D721Med (cell line): ENCODE results near the gene DDIAS.
A peak's percentile ranks its signal among the peaks of the same experiment; 100 is the strongest.

Source experiments
- DNase-seq: peaks from one replicate; pipeline ENCODE4 v3.0.0; 2011; ENCODE audit warnings: low spot score; ENCODE audit not compliant: insufficient read length
- FAIRE-seq: peaks from 2 replicates; lab custom pipeline; 2011; peaks lifted over from hg19 to GRCh38; lab: Jason Lieb, UNC
- TF ChIP-seq, protein P1 (sequence below): IDR thresholded peaks from 2 replicates; pipeline ENCODE4 v1.5.1; 2012; ENCODE audit warnings: mild to moderate bottlenecking, control low read depth; ENCODE audit not compliant: insufficient read depth; ENCODE audit errors: missing control alignments

The DDIAS gene

GRCh38 chr11:82898241-82898640, 3.3 kb upstream of the DDIAS start:
- no peak for DNase-seq
- TF ChIP-seq, protein P1, sequence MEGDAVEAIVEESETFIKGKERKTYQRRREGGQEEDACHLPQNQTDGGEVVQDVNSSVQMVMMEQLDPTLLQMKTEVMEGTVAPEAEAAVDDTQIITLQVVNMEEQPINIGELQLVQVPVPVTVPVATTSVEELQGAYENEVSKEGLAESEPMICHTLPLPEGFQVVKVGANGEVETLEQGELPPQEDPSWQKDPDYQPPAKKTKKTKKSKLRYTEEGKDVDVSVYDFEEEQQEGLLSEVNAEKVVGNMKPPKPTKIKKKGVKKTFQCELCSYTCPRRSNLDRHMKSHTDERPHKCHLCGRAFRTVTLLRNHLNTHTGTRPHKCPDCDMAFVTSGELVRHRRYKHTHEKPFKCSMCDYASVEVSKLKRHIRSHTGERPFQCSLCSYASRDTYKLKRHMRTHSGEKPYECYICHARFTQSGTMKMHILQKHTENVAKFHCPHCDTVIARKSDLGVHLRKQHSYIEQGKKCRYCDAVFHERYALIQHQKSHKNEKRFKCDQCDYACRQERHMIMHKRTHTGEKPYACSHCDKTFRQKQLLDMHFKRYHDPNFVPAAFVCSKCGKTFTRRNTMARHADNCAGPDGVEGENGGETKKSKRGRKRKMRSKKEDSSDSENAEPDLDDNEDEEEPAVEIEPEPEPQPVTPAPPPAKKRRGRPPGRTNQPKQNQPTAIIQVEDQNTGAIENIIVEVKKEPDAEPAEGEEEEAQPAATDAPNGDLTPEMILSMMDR: no peak
- FAIRE-seq: no peak

GRCh38 chr11:82899186-82899820, 2.2 kb upstream of the DDIAS start:
- TF ChIP-seq, protein P1: no peak
- DNase-seq (no peak), FAIRE-seq (no peak)

- FAIRE-seq (no peak), DNase-seq (no peak)
- TF ChIP-seq, protein P1: no peak
Observed at GRCh38 chr11:82899957-82900276, 1.6 kb upstream of the DDIAS start.

DNA sequence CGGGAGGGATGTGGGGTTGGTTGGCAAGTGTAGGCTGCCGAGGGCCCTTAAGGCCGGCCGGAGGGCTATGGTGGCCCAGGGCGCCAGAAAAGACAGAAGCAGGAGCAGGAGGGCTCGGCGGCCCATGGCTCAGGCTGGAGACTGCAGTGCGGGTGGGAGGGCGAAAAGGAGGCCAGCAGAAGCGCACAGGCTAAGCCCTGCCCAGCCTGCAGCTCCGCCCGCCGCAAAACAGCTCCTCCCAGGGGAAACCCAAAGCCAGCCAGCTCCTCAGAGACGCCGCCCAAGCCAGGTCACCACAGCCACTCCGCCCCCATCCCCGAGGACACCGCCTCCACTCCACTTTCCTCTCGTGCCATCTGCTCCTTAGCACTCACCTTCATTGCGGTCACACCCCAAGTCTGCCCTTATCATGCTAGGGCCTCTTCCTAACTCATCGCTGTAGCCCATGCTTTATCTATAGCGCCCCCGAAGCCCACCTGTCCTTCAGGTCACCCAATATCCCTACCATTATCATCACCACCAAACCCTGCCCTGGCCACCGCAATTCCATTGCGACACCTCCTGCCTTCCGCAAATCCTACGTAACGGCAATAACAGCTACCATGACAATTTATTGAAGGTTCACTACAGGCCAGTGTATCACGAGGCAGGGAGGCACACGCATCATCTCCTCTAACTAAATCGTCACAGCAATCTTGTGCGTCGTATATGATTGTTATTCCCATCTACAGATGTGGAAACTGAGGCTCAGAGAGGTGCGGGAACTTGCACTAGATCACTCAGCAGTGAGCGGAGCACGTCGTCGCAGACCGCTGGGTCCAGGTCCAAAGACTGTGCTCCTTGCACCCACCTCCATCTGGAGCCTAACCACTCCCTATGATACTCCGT, 1.0 kb upstream of the DDIAS start, which contains the start of gene PRCP:
PRCP (minus strand) TSS at position 154 of the 888 bp plus-strand sequence; CDS start at position 126, 28 bp downstream.
- TF ChIP-seq, protein P1: no peak
- FAIRE-seq (no peak), DNase-seq (peak; percentile 72)

DNA sequence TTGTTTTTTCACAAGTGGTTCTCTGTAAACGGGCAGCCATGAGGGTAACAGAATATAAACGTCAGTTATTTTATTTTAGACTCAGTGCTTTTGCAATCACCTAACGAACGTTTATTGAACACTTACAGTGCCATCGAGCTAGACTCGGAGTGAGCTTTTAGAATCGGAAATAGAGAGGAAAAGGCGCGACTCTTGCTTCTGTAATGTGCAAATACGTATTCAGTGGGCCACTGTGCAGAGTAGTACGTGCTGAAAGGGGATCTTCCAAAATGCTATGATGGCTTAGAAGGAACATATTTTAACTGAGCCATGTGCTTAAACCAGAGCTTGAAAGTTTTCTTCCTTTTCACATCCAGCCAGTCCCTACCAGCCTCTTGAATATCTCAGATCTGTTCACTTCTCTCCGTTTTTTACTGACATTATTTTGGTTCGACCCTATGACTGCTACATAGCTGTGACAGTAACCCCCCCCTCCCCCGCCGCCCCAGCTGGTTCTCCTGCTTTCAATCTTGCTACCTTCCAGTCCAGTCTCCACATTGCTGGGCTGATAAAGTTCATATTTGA, 468 bp downstream of the DDIAS start:
- FAIRE-seq: no peak
- TF ChIP-seq, protein P1: no peak

GRCh38 chr11:82902880-82903279, 1.3 kb downstream of the DDIAS start:
- FAIRE-seq: no peak
- TF ChIP-seq, protein P1: no peak
- no peak for DNase-seq

More for the DNA sequence above, 468 bp downstream of the DDIAS start:
- no peak for DNase-seq
